HG02938 (cell line): Measurements from ENCODE around the gene RBL2.
"Not testable (repeated sequence)": the region's sequence is repeated elsewhere in the genome, so short reads cannot be mapped to it uniquely, and the experiment has no call there.

ENCODE experiments used
- ATAC-seq: cut with Tn5 transposase; IDR thresholded peaks from one replicate; pipeline ENCODE4 v1.9.1; 2021; ENCODE audit warnings: mild to moderate bottlenecking, moderate library complexity; ENCODE audit not compliant: unreplicated experiment

Gene RBL2, protein sequence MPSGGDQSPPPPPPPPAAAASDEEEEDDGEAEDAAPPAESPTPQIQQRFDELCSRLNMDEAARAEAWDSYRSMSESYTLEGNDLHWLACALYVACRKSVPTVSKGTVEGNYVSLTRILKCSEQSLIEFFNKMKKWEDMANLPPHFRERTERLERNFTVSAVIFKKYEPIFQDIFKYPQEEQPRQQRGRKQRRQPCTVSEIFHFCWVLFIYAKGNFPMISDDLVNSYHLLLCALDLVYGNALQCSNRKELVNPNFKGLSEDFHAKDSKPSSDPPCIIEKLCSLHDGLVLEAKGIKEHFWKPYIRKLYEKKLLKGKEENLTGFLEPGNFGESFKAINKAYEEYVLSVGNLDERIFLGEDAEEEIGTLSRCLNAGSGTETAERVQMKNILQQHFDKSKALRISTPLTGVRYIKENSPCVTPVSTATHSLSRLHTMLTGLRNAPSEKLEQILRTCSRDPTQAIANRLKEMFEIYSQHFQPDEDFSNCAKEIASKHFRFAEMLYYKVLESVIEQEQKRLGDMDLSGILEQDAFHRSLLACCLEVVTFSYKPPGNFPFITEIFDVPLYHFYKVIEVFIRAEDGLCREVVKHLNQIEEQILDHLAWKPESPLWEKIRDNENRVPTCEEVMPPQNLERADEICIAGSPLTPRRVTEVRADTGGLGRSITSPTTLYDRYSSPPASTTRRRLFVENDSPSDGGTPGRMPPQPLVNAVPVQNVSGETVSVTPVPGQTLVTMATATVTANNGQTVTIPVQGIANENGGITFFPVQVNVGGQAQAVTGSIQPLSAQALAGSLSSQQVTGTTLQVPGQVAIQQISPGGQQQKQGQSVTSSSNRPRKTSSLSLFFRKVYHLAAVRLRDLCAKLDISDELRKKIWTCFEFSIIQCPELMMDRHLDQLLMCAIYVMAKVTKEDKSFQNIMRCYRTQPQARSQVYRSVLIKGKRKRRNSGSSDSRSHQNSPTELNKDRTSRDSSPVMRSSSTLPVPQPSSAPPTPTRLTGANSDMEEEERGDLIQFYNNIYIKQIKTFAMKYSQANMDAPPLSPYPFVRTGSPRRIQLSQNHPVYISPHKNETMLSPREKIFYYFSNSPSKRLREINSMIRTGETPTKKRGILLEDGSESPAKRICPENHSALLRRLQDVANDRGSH

DNA sequence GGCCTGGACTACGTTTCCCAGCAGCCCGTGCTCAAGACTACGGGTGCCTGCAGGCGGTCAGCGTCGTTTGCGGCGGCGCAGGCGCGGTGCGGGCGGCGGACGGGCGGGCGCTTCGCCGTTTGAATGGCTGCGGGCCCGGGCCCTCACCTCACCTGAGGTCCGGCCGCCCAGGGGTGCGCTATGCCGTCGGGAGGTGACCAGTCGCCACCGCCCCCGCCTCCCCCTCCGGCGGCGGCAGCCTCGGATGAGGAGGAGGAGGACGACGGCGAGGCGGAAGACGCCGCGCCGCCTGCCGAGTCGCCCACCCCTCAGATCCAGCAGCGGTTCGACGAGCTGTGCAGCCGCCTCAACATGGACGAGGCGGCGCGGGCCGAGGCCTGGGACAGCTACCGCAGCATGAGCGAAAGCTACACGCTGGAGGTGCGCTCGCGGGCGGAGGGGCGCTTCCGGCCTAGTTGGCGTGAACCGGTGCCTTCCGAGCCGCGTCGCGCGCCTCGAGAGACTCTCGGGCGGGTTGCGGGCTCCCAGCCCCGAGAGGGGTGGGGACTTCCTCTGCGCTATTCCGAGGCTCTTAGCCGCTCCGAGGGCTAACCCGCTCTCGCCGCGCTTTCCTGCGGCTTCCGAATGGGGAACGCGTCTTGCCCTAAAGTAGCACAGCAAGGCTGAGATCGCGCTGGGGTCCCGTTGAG, at the start of gene RBL2:
Gene RBL2 (plus strand): TSS at position 95 of the 689 bp plus-strand sequence. CDS start 86 bp downstream, at position 181.
- peak; percentile 68 for ATAC-seq

DNA sequence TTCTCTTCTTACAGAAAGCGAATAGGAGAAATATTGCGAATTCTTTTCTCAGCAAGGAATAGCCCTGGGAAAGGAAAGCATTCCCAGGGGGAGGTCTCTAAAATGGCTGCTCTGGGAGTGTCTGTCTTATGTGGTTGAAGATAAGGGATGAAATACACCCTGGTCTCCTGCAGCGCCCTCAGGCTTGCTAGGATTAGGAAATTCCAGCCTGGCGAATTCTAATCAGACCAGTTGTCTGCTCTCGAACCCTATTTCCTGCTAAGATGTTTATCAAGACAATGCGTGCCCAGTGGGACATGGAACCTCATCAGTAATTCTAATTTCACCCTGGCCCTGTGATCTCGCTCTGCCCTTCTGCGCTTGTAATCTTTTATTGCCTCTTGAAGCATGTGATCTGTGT, 49.7 kb upstream of the RBL2 start:
- ATAC-seq = not testable (repeated sequence)

DNA sequence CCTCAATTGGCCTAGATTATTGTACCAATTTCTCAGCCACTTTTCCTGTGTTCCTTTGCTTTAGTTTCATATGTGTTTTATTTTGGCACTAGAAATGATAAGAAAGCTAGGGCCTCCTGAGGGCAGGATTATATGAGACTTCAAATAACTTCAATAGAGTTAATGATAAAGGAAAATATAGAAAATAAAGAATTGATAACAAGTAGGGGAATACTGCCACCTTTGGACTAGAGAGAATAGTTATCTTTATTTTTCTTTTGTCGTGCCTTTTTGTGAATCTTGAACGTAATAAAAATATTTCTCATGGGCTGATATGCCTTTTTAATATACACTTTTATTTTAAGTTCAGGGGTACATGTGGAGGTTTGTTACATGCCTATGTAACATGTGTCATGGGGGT, 29.3 kb upstream of the RBL2 start:
- no peak for ATAC-seq

DNA sequence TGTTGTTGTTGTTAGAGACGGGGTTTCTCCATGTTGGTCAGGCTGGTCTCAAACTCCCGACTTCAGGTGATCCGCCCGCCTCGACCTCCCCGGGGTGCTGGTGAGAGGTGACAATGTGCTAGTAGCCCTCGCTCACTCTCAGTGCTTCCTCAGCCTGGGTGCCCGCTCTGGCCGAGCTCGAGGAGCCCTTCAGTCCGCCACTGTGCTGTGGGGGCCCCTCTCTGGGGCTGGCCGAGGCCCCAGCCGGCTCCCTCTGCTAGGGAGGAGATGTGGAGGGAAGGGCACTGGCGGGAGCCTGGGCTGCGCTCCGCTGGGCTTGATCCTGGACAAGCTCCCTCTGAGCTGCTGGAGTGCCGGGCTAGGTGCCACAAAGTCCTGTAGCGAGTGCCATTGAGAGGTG, 21.7 kb upstream of the RBL2 start:
- ATAC-seq = no peak

DNA sequence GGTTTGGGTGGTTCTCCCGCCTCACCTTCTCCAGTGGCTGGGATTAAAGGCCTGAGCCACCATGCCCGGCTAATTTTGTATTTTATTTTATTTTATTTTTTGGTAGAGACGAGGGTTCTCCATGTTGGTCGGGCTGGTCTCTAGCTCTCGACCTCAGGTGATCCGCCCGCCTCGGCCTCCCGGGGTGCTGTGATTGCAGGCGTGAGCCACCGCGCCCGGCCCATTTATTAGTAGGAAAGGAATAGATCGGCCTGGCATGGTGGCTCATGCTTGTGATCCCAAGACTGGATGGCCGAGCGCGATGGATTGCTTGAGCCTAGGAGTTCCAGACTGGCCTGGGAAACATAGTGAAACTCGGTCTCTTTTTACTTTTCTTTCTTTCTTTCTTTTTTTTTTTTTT, 20.4 kb upstream of the RBL2 start:
- ATAC-seq = no peak

DNA sequence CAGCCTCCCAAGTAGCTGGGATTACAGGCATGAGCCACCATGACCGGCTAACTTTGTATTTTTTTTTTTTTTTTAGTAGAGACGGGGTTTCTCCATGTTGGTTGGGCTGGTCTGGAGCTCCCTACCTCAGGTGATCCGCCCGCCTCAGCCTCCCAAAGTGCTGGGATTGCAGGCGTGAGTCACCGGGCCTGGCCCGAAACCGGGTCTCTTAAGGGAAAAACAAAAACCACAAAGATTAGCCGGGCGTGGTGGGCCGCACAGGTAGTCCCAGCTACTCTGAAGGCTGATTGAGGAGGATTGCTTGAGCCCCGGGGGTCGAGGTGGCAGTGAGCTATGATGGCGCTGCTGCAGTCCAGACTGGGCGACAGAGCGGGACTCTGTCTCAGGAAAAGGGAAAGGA, 19.9 kb upstream of the RBL2 start:
- no peak for ATAC-seq

DNA sequence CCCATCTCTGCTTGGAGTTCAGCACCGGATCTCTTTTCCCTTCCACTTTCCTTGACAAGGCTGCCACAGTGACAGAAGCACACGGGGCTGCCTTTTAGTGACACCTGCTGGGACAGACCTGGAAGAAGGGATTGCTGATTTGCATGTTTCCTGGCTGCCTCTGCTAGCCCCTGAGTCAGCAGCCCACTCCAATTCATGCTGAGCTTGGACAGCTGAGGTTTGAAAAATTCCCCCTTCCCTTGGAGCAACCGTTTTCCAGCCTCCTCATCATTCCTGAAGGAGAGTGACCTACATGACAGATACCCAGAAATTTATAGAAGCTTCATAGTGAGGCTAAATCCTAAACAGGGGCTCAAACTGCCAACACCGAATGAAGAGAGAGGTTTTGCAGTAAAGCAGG, 18.8 kb upstream of the RBL2 start:
- ATAC-seq = no peak

DNA sequence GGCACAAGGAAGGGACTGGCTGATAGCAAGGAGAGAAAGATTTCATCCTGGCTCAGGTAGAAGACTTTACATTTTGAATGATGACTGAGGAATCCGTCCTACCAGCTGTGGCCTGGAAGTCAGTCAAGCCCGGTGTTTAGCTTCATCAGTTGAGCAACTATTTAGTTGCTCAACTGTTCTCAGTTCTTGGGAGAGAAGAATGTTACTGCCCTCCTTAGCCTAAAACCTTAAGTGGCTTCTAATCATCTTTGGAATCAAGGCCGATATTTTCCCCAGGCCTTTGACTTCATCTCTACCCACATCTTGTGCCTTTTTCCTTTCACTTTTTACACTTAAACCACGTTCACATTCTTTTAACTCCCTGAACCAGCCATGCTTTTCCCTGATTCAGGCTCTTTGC, 17.3 kb upstream of the RBL2 start:
- no peak for ATAC-seq

DNA sequence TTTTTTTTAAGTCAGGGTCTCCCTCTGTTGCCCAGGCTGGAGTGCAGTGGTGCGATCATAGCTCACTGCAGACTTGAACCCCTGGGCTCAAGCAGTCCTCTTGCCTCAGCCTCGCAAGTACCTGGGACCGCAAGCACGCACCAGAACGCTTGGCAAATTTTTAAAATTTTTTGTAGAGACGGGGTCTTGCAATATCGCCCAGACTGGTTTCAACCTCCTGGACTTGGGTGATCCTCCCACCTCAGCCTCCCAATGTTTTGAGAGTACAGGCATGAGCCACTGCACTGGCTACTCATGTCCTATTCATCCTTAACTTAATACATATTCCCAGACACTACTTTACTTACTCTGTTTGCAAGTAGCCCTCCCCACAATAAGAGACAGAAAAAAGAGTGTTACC, 16.3 kb upstream of the RBL2 start:
- ATAC-seq = no peak

DNA sequence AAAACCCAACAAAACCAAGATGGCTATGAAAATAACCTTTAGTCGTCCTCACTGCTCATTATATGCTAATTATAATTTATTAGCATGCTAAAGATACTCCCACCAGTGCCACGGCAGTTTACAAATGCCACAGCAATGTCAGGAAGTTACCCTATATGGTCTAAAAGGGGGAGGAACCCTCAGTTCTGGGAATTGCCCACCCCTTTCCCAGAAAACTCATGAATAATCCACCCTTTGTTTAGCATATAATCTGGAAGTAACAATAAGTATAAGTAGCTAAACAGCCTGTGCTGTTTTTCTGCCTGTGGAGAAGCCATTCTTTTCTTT, 14.9 kb upstream of the RBL2 start:
- not testable (repeated sequence) for ATAC-seq

DNA sequence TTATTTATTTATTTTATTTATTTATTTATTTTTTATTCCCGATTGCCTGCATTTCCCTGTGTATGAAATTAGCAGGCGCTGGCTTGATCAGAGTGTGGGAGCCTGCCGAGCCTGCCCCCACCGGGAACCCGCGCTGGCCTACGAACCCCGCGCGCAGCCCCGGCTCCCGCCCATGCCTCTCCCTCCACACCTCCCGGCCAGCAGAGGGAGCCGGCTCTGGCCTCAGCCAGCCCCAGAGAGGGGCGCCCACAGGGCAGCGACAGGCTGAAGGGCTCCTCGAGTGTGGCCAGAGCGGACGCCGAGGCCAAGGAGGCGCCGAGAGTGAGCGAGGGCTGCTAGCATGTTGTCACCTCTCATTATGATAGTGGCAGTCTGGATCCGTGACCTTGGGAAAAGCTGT, 13.0 kb upstream of the RBL2 start:
- no peak for ATAC-seq

DNA sequence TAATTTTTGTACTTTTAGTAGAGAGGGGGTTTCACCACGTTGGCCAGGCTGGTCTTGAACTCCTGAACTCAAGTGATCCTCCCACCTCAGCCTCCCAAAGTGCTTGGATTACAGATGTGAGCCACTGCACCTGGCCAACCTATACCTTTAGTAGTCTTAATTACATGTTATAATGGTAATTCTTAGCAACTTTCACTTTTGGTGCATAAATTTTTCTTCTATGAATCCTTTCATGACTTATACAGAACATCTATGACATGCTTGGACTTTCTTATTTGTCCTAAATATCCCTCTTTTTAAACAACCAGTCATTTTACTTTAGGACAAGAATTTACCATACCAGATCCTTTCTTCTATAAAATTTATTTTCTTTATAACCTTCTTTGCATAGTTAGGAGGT, 10.3 kb upstream of the RBL2 start:
- ATAC-seq = not testable (repeated sequence)

DNA sequence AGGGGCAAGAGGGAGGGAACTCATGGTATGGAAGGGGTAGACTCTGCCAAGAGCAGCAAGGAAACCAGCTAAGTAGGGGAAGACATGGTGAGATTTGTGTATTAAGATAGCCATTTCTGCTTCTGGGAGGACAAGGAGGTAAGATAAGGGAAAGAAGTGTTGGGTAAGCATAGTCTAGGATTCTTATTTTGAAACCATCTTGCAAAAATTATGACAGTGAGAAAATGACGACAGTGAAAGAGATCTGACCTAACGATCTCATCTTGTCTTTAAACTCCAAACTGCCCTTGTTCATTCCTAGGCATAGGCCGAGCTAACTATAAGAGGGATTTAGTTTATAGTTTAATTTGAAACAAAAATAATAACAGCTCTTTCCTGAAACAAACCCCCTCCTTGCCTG, 5.6 kb upstream of the RBL2 start:
- ATAC-seq = no peak

DNA sequence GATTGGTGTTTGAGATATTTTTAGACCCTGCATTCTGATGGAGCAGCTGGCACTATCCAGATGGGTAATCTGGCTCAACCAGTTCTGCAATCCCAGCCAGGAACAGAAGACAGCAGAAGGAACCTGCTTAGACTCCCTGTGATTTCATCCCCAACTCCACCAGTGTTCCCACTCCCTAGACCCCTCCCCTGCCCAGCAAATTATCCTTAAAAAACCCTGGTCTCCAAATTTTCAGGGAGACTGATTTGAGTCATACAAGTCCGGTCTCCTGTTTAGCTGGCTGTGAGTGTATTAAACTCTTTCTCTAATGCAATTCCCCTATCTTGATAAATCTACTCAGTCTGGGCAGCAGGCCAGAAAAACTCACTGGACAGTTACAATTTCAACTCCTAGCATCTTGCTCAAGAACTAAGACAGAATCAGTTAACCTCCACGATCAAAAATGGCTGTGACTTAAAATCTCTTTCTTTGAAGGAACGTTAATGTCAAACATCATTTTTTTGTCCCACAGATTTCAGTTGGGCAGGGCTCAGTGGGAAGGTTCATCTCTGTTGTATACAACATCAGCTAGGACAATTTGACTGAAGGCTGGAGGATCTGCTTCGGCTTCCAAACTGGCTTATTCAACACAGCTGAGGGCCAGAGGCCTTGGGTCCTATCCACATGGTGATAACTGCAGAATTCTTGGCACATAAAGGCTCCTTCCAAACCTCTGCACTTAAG, 4.9 kb upstream of the RBL2 start:
- no peak for ATAC-seq

DNA sequence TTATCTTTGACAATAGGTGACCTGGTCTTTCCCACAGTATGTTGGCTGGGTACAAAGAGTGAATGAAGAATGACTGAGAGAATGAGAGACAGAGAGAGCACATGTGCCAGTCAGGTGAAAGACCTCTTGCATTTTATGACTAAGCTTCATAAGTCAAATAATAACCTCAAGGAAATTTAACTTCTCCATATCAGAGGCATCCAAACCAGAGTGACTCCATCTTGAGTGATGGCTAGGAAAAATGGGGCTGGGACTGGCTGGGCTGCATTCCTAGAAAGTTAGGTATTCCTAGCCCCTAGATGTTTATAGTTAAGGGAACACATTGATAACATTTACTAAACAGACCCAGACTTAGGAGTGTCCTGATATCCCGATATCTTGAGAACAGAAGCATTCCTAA, 3.9 kb upstream of the RBL2 start:
- ATAC-seq = no peak

DNA sequence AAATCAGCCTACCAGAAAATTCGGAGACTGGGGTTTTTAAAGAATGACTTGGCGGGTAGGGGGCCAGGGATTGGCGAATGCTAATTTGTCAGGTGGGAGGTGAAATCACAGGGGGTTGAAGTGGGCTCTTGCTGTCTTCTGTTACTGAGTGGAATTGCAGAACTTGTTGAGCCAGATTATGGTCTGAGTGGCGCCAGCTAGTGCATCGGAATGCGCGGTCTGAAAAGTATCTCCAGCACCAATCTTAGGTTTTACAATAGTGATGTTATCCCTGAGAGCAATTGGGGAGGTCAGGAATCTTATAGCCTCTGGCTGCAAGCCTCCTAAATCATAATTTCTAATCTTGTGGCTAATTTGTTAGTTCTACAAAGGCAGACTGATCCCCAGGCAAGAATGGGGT, 762 bp upstream of the RBL2 start:
- ATAC-seq = no peak

DNA sequence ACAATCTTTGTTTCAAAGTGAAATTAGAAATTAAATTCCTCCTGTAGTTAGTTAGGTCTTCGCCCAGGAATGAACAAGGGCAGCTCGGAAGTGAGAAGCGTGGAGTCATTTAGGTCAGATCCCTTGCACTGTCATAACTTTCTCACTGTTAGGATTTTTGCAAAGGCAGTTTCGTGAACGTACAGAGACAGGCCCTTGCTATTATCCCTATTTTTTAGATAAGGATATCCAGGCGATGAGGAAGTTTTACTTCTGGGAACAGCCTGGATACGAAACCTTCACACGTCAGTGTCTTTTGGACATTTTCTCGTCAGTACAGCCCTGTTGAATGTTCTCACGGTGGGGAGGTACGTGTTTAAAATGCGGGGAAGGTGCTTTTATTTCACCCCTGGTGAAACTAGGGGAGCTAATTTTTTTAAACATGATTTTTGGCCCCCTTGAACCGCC, 318 bp upstream of the RBL2 start:
- ATAC-seq = no peak

DNA sequence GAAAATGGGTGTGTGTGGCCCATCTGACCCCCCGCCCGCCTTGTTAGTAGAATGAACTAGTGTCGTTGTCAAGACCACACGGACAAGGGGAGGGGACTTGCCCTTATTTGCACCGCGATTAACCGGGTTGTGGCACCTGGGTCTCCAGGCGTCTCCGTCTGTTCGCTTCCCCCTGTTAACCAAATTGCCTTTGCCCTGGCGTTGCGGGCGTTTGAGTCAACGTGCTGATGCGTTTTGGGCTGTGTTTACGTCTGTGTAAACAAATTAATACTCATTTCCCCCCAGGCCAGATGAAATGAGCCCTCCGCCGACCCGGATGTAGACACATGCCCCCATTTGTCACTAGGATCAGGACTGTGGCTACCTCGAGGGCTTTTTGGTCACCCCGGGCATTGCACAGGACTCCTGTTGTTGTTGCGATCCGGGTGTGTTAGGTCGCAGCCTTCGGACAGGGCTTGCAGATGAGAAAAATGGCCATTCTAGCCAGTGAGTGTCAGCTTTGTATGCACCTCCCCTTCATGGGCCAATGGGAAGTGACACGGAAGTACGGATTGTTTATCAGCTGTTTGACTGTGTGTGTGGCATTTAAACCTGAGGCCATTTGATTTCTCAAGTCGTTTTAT, 906 bp downstream of the RBL2 start:
- peak; percentile 88 for ATAC-seq

DNA sequence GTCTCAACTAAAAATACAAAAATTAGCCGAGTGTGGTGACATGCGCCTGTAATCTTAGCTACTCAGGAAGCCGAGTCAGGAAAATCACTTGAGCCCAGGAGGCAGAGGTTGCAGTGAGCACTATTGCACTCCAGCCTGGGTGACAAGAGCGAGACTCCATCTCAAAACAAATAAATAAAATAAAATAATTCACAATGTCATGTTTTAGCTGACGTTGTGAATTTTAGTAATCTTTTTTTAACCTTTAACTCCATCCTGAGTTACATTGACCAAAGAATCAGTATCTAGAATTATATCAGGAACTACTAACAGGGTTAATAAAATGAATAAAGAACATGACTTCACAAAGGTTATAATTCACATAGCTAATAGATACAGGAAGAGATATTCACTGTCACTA, 5.9 kb downstream of the RBL2 start:
- ATAC-seq = no peak

DNA sequence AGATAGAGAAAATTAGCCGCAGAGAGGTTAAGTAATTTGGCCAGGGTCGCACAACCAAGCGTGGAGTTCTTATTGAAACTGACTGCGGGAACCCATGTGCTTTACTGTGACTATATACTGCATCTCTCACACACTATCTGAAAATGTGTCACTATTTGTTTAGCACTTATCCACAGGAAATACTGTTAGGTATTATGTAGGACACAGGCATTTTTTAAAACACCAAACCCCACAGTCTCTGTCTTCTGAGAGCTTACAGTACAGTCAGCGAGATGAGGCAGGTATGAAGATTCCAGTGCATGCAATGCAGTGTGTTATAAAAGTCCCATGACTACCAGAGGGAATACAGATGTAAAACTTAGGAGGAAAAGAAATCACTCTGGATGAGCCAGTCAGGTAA, 11.3 kb downstream of the RBL2 start:
- no peak for ATAC-seq
